NCI-H2196 treated with DMSO at 0.1 percent for 48 hours (cell line): ENCODE results near the gene HCK.

ENCODE experiments used
- DNase-seq: peaks from one replicate; lab custom pipeline; 2025; ENCODE audit not compliant: unreplicated experiment; lab: John Stamatoyannopoulos, UW

Gene HCK

DNA sequence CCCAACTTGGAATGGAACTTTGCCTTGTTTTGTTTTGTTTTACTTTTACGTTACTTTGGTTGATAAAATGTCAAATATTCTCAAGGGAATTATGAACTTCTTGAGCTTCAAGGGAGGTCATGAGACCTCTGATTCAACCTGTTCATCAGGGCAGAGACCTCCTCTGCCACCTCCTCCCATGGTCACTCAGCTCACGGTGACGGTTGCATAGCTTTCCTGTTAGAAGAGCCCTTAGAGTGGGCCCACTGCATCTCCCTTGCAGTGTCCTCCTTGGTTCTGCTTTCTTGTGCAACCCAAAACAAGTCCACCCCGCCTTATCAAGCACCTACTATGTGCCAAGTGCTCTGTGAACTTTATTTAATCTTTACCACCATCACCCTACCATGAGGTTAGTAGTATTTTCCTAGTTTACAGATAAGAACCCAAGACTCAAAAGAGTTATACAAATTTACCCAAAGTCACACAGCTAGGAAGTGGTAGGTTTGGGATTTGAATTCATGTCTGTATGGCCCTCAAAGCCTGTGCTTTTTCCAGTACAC, 72.9 kb downstream of the HCK start:
- no peak for DNase-seq

DNA sequence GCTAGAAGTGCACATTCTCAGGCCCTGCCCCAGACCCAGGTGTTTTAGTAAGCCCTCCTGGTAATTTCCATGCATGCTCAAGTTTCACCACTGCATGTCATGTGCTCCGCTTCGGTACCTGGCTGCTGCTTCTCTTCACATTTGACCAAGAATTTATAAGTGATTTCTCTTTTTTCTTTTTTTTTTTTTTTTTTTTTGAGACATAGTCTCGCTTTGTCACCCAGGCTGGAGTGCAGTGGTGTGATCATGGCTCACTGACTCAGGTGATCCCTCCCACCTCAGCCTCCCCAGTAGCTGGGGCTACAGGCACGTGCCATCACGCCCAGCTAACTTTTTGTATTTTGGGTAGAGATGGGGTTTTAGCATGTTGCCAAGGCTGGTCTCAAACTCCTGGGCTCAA, 73.5 kb downstream of the HCK start:
- DNase-seq, result no peak

DNA sequence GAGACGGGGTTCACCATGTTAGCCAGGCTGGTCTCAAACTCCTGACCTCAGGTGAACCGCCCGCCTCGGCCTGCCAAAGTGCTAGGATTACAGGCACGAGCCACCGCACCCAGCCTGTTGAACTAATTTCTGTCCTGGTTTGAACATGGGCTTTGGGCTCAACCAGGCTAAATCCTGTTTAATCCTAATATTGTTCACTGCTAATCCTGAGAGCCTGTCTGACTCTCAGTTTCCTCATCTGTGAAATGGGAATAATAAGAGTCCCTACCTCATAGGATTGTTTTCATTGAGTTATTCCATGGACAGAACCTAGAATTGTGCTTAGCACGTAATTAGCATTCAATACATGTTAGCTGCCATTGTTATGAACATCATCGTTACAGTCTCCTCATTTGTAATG, 74.9 kb downstream of the HCK start:
- DNase-seq, result no peak

DNA sequence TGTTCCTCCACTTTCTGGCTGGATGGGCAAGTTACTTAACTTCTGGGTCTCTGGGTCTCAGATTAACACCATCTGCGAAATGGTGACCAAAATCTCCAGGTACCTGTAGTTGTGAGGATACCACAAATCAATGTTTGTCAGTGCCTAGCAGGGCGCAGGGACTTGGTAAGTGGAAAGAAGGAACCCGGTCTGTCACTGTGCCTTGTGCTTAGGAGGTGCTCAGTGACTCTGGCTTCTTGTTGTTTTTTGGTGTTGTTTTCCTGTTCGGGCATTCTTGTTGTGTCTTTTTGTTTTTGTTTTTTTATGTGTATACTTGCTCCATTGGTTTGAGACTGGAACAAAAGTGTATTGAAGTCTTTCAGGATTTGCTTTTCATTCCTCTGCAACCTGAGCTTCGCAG, 75.3 kb downstream of the HCK start:
- DNase-seq, result no peak

DNA sequence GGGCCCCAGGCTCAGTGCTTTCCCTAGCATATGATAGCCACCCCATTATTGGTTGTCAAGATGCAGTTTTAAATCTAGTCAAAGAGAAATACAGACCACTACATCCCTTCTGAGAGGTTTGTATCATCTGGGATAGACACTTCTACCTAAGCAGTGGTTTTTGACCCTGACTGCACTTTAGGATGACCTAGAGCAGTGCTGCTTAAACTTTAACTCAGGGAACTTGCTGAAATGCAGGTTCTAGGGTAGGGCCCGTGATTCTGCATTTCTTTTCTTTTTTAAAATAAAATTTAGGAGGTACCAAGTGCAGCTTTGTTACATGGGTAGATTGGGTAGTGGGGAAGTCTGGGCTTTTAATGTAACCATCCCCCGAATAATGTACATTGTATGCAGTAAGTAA, 76.1 kb downstream of the HCK start:
- no peak for DNase-seq

DNA sequence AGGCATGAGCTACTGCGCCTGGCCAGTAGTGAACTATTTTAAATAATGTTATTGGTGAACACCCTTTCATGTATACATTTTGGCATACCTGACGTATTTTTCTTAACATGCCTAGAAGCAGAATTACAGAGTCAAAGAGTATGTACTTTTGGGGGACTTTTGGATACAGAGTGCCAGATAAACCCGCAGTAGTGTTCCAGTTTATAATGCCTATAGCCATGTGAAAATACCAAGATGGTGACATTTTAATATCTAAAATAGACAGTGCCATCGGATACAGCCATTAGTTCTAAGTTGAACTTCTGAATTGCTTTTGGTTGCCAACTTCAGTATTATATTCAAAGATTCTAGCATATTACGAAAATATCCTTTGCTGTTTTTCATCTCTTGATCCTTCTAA, 77.8 kb downstream of the HCK start:
- no peak for DNase-seq

DNA sequence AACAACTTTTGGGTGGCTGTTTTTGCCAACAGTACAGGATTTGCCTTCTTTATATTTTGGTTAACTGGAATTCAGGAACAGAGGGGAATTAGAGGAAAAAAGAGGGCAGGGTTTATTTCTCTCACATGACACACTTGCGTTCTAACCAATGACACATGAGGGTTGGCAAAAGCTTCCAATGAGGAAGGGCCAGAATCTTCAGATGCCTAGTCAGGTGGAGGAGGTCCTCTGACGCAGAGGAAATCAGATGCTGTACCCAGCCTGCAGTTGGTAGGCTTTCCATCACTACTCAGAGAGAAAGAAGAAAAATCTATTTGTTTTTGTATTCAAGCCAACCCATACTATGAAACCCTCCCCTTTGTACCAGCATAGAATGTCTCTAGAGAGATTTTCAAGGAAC, 78.3 kb downstream of the HCK start:
- DNase-seq, result no peak

DNA sequence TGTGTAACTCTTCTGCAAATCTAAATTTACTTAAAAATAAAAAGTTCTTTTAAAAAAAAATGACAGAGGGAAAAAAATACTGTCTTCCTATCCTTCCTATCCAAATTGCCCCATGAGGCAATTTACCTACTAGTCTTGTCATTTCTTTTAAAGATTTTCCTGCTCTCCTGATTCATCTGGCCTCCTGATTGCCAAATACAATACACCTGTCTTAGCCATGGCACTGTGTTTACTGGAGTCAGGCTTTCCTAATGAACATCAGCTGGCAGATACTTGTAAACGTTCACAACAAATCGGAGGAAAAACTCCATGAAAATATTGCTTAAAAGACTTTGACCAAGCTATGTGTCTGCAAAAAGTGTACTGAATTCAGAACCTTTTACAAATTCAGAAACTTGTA, 78.9 kb downstream of the HCK start:
- DNase-seq, result no peak

DNA sequence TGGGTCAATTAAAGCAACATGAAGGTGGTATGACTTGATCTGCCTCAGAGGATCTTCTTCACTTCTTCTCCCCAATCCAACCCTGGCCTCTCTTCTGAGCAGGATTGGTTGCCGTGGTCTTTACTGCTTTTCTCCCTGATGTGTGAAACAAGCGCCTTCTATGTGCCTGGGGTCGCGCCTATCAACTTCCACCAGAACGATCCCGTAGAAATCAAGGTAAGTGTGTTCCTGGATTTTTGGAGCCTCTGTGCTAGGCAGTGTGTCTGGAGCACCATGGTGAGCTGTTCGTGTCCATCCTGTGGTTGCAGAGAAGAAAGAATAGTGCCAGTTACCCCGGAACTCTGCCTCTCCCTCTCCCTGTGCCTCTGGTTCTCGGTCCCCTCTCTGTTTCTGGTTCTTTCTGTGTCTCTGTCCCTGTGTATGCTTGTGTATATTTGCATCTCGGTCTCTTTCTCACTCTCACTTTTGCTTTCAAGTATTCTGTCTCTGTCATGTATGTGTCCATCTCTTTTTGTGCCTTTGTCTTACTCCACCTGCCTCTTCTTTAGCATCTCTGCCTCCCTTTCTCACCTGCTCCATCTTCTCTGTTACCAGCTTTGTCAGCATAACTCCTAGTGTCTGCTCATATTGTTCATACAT, 81.0 kb downstream of the HCK start:
- DNase-seq, result no peak

DNA sequence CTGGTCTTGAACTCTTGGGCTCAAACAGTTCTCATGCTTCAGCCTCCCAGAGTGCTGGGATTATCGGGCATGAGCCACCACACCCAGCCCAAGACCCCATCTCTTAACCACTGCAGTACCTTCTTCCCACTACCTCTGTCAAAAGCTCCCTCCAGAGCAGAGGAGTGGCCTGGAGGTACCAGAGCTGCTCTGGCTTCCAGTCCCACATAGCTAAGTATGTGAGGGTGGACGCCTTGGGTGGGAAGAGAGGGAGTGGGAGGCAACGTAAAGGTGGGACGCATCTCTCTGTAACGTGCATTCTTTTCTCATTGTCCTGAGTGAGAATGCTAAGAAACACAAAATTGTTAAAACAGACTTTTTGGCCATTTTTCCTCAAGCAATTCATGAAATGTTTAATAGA, 82.0 kb downstream of the HCK start:
- no peak for DNase-seq

DNA sequence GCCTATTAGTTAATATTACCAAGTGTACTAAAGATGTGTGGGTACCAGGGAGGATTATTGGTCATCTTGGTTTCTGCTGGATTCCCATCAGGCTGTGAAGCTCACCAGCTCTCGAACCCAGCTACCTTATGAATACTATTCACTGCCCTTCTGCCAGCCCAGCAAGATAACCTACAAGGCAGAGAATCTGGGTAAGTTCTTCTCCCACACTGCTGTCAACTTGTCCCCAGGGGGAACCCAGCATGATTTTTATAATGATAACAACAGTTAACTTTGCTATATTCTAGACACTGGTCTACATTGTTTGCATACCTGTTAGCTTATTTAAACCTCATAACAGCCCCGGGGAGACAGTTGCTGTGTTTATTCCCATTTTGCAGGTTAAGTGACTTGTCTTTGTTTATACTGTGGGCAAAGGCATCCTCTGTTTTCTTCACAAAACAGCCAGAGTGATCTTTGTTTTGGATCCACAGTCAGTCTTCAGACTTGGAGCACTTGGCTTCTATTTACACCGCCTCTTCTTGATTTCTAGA, 84.0 kb downstream of the HCK start:
- DNase-seq, result no peak

DNA sequence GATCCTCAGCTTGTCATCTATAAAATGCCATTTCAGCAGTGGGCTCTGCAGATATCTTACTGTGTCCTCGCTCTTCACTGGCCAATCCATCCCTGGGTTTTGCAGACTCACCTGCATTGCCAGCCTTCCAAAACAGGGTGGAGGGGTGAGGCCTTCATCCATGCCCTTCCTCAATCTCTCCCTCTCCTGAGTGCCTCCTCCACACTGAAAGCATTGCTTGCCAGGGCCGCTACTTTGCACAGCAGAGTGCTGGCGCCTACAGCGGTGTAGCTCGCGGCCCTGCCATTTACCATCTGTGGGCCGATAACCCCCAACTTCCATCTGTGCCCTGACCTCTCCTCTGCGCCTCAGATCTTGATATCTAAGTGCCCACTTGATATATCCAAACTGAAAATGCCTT, 86.9 kb downstream of the HCK start:
- no peak for DNase-seq

DNA sequence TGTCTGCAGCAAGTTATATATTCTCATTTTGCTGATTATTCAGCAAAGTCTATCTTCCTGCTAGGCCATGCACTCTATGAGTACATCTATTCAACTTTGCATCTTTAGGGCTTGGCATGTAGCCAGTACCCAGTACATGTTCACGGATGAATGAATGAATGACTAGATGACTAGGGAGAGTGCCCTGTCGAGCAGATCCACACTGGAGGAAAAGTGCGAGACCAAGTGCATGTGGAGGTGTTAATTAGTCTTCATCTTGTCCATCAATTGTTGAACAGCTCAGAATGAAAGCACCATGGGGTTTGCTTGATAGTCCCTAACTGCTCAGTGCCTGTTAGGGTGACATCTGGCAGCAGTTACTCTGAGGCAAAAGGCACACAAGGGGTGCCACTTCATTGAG, 87.9 kb downstream of the HCK start:
- no peak for DNase-seq

DNA sequence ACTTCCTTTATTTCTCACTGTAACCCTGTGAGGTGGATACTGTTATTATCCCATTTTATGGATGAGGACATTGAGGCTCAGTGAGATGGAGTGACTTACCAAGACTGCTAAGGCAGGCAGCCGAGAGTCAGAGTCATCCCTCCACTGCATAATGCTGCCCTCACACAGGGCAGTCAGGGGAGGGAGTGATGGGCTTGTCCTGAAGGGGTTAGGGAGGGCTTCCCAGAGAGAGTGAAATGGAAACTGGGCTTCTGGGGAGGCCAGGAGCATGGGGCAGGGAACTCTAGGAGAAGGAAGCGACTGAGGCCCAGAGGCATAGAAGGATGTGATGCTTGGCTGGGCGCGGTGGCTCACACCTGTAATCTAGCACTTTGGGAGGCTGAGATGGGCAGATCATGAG, 88.6 kb downstream of the HCK start:
- no peak for DNase-seq

DNA sequence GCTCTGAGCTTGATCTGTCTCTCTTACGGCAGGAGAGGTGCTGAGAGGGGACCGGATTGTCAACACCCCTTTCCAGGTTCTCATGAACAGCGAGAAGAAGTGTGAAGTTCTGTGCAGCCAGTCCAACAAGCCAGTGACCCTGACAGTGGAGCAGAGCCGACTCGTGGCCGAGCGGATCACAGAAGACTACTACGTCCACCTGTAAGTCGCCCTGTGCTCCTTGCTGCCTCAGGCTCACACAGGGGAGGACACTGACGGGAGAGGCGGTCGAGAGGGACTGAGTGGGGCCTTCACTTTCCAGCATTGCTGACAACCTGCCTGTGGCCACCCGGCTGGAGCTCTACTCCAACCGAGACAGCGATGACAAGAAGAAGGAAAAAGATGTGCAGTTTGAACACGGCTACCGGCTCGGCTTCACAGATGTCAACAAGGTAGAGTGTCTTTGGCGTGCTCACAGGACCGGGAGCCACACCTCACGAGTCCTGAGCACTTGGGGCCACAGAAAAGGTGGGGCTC, 89.5 kb downstream of the HCK start:
- no peak for DNase-seq

DNA sequence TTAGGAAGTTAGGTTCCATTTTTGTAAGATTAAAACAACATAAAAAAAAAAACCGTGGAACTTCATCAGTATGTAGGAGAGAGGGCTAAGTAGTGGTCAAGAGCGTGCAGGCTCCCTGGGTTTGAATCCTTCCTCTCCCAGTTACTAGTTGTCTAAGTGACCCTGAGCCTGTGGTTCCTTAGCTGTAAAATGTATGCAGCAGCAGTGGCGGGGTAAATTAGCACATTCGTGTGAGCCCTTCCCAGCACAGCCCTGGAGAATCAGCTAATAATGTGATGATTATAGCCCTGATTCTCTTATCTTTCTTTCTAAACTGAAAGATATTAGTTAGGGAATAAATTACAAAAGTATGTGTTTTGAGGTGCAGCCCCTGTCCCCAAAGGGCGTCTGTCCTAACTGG, 90.0 kb downstream of the HCK start:
- DNase-seq, result no peak

DNA sequence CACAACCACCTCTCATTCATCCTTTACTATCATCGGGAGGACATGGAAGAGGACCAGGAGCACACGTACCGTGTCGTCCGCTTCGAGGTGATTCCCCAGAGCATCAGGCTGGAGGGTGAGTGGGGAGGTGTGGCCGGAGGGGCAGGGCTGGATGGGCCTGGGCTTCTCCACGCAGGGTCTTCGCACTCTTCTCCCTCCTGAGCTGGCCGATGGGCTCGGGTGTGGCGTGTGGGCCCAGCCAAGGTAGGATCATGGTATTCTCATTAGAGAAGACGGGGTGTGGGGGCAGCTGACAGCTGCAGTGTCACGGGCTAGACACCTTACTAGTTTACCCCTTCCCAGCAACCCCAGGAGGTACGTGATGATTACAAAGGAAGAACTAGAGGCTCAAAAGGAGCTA, 90.9 kb downstream of the HCK start:
- DNase-seq, result no peak

DNA sequence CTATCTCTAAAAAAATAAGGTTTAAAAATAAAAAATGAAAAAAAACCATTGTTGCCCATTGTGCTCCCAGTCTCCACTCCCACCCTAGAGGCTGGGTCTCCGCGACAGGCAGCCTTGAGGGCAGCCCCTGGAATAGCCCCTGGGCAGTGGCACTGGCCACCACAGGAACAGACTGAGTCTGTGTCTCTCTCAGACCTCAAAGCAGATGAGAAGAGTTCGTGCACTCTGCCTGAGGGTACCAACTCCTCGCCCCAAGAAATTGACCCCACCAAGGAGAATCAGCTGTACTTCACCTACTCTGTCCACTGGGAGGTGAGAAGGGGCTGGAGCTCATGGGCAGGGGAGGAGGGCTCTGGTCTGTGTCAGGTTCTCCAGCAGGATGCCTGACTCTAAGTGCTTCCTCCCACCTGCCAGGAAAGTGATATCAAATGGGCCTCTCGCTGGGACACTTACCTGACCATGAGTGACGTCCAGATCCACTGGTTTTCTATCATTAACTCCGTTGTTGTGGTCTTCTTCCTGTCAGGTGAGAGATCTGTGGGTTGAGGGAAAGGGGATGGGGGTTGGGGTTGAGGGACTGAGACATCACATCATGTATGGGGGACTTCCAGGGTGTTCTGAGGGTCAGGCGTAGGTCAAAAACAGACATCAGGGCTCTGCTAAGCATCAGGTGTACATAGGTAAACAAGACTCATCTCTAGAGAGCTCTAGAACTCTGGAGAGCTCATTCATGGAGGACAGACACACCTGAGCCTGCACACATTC, 93.0 kb downstream of the HCK start:
- DNase-seq, result peak; percentile 20

DNA sequence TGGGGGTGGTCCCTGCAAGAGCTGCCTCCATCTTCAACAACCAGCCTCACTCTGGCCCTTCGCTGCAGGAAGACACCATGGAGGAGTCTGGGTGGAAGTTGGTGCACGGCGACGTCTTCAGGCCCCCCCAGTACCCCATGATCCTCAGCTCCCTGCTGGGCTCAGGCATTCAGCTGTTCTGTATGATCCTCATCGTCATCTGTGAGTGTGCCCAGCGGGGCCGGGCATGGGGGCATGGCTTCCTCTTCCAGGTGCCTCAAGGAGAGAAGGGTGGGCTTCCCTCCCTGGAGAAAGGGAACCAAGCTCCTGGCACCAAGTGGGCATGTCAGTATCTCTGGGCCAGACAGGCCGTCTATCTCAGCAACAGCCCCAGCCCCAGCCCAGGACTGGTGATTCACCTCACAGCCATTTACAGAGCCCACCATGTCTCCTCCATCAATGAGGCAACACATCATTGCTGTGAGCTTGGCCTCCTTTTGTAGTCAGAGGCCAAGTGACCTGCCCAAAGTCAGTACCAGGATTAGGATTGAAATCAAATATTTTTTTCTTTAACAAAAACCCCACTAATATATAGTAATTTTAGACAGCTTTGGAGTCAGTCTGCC, 97.6 kb downstream of the HCK start:
- no peak for DNase-seq

DNA sequence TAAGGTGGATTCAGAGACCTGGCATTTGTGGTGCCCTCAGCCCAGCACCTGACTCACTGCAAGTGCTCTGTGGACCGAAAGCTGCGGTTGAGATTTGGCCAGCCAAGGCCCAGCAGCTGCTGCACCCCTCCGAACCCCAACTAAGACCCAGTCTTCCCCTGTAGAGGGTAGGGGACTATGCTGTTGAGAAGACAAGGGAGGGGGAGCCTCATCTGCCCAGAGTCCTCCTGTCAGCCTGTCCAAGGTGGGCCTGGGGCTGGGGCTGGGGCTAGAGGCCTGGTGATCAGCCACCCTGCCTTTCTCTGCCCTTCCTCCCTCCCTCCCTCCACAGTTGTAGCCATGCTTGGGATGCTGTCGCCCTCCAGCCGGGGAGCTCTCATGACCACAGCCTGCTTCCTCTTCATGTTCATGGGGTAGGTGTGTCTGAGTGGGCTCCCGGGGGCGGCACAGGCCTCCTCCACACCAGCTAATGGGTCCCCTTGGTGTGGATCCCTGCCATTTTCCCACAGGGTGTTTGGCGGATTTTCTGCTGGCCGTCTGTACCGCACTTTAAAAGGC, 98.3 kb downstream of the HCK start:
- no peak for DNase-seq
